ENCODE data around the gene GRIN1. TPM values are rescaled to one million over a fixed set of nuclear protein-coding genes. Genes with fewer than 3 reads are reported as not detected.

GRIN1 gene
- total and polyA plus RNA-seq, 2 of the 8 experiments (the other 6 are each of a cell fraction or from before 2014, with no cell fraction given): 0.48 to 2.1 TPM

DNA sequence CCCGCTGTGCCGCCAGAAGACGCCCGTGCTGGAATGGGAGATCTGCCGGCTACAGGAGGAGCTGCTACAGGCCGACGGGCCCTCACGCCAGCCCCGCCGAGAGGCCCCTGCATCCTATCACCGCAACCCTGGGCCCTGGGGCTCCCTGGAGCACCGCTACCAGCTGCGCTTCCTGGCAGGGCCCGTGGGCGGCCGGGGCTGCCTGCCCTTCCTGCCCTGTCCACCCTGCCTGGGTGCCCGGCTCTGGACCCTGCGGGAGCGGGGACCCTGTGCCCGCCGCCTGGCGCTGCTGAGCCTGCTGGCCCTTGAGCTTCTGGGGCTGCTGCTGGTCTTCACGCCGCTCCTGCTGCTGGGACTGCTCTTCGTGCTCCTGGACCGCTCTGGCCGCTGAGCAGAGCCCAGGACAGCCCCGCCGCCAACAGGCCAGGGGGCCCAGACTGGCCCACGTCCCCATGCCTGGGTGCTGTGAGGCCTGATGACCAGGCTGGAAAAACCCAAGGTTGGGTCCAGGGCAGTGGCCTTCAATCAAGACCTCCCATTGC is 79.3 kb downstream of the GRIN1 start (continued):
- TF ChIP-seq KDM1A (IDR thresholded peaks at IDR 0.05; ENCODE audit: borderline replicate concordance, low read length) (no peak), RBBP5 (IDR thresholded peaks at IDR 0.05; ENCODE audit: borderline replicate concordance, low read depth, low read length) (no peak), GTF2F1 (IDR thresholded peaks at IDR 0.05; ENCODE audit: borderline replicate concordance, low read depth, low read length) (no peak), KDM4A (IDR thresholded peaks at IDR 0.05; ENCODE audit: low read depth, low read length, severe bottlenecking) (no peak), MAFK (IDR thresholded peaks at IDR 0.05; ENCODE audit: low read depth, low read length) (no peak), EP300 (IDR thresholded peaks at IDR 0.05; ENCODE audit: borderline replicate concordance in 1 of 2, low read depth in 2 of 2, low read length in 2 of 2) (no peak), POLR2AphosphoS5 (IDR thresholded peaks at IDR 0.05; ENCODE audit: low read depth, low read length) (no peak), NRF1 (IDR thresholded peaks at IDR 0.05; ENCODE audit: low read depth, low read length) (no peak), BACH1 (IDR thresholded peaks at IDR 0.05; ENCODE audit: low read length) (no peak), FOSL1 (IDR thresholded peaks at IDR 0.05; ENCODE audit: insufficient read depth, low read depth, low read length) (no peak), HDAC6 (IDR thresholded peaks at IDR 0.05; ENCODE audit: low read depth, low read length) (no peak)

Small RNA genes lying within 50 kb of the gene (microRNA-seq; reads per million reads assigned to microRNA genes)
- gene MIR3621 (ENCODE audit: borderline microRNAs expressed in 2 of 2, borderline number of aligned reads in 2 of 2, borderline replicate concordance in 1 of 2): 0 reads per million in 2 experiments

Small RNA genes lying within 50 kb of the gene (small RNA-seq; reads per million reads assigned to genes)
- not detected for gene MIR3621 (ENCODE audit: insufficient read depth)
- not detected for gene RF00153 (ENCODE audit: insufficient read depth)

Other genes with a start within 250 kb of the GRIN1 start
Only the 30 nearest of the 31 such genes appear.
- 0.80 TPM in 1 of 2 replicates, not detected in the other for gene C8G, start 193.9 kb upstream of the GRIN1 start, total RNA-seq (2021; fragmentation: NEBNext Ultra II Directional; extraction: Animal tissue kit (Norgen Biotek cat#: 25700))
- 0.62 and 1.8 TPM in 2 replicates for gene C8G, start 193.9 kb upstream of the GRIN1 start, polyA plus RNA-seq (2011; rRNA removed)
- gene LCN12, start 186.9 kb upstream of the GRIN1 start, total RNA-seq (2021; fragmentation: NEBNext Ultra II Directional; extraction: Animal tissue kit (Norgen Biotek cat#: 25700)): 1.5 and 1.7 TPM in 2 replicates
- 1.1 and 2.1 TPM in 2 replicates for gene LCN12, start 186.9 kb upstream of the GRIN1 start, polyA plus RNA-seq (2011; rRNA removed)
- gene PTGDS, start 161.7 kb upstream of the GRIN1 start, total RNA-seq (2021; fragmentation: NEBNext Ultra II Directional; extraction: Animal tissue kit (Norgen Biotek cat#: 25700)): 2.2 and 2.3 TPM in 2 replicates
- gene PTGDS, start 161.7 kb upstream of the GRIN1 start, polyA plus RNA-seq (2011; rRNA removed): 1.7 and 2.5 TPM in 2 replicates
- 0.15 TPM in 1 of 2 replicates, not detected in the other for gene LCNL1, start 156.2 kb upstream of the GRIN1 start, total RNA-seq (2021; fragmentation: NEBNext Ultra II Directional; extraction: Animal tissue kit (Norgen Biotek cat#: 25700))
- gene LCNL1, start 156.2 kb upstream of the GRIN1 start, polyA plus RNA-seq (2011; rRNA removed): 0.11 and 0.35 TPM in 2 replicates
- 40.8 and 43.4 TPM in 2 replicates for gene PAXX, start 146.7 kb upstream of the GRIN1 start, total RNA-seq (2021; fragmentation: NEBNext Ultra II Directional; extraction: Animal tissue kit (Norgen Biotek cat#: 25700))
- gene PAXX, start 146.7 kb upstream of the GRIN1 start, polyA plus RNA-seq (2011; rRNA removed): 45.9 and 56.8 TPM in 2 replicates
- not detected in 2 replicates for gene CLIC3, start 142.6 kb upstream of the GRIN1 start, total RNA-seq (2021; fragmentation: NEBNext Ultra II Directional; extraction: Animal tissue kit (Norgen Biotek cat#: 25700))
- 0.12 and 0.33 TPM in 2 replicates for gene CLIC3, start 142.6 kb upstream of the GRIN1 start, polyA plus RNA-seq (2011; rRNA removed)
- gene ABCA2, start 110.9 kb upstream of the GRIN1 start, total RNA-seq (2021; fragmentation: NEBNext Ultra II Directional; extraction: Animal tissue kit (Norgen Biotek cat#: 25700)): 12.5 and 15.2 TPM in 2 replicates
- 14.3 and 21.9 TPM in 2 replicates for gene ABCA2, start 110.9 kb upstream of the GRIN1 start, polyA plus RNA-seq (2011; rRNA removed)
- gene FUT7, start 107.1 kb upstream of the GRIN1 start, total RNA-seq (2021; fragmentation: NEBNext Ultra II Directional; extraction: Animal tissue kit (Norgen Biotek cat#: 25700)): not detected in 2 replicates
- gene FUT7, start 107.1 kb upstream of the GRIN1 start, polyA plus RNA-seq (2011; rRNA removed): not detected in 2 replicates
- 41.9 and 44.1 TPM in 2 replicates for gene NPDC1, start 93.0 kb upstream of the GRIN1 start, total RNA-seq (2021; fragmentation: NEBNext Ultra II Directional; extraction: Animal tissue kit (Norgen Biotek cat#: 25700))
- 26.2 and 43.6 TPM in 2 replicates for gene NPDC1, start 93.0 kb upstream of the GRIN1 start, polyA plus RNA-seq (2011; rRNA removed)
- gene ENTPD2, start 85.1 kb upstream of the GRIN1 start, total RNA-seq (2021; fragmentation: NEBNext Ultra II Directional; extraction: Animal tissue kit (Norgen Biotek cat#: 25700)): 3.2 and 3.8 TPM in 2 replicates
- 0.65 and 1.9 TPM in 2 replicates for gene ENTPD2, start 85.1 kb upstream of the GRIN1 start, polyA plus RNA-seq (2011; rRNA removed)
- 30.3 and 32.1 TPM in 2 replicates for gene SAPCD2, start 68.6 kb upstream of the GRIN1 start, total RNA-seq (2021; fragmentation: NEBNext Ultra II Directional; extraction: Animal tissue kit (Norgen Biotek cat#: 25700))
- gene SAPCD2, start 68.6 kb upstream of the GRIN1 start, polyA plus RNA-seq (2011; rRNA removed): 12.7 and 17.3 TPM in 2 replicates
- gene UAP1L1, start 61.6 kb upstream of the GRIN1 start, total RNA-seq (2021; fragmentation: NEBNext Ultra II Directional; extraction: Animal tissue kit (Norgen Biotek cat#: 25700)): 5.4 and 5.5 TPM in 2 replicates
- gene UAP1L1, start 61.6 kb upstream of the GRIN1 start, polyA plus RNA-seq (2011; rRNA removed): 2.0 and 3.5 TPM in 2 replicates
- 35.1 and 36.3 TPM in 2 replicates for gene MAN1B1, start 52.2 kb upstream of the GRIN1 start, total RNA-seq (2021; fragmentation: NEBNext Ultra II Directional; extraction: Animal tissue kit (Norgen Biotek cat#: 25700))
- gene MAN1B1, start 52.2 kb upstream of the GRIN1 start, polyA plus RNA-seq (2011; rRNA removed): 33.7 and 36.5 TPM in 2 replicates
- gene DPP7, start 24.4 kb upstream of the GRIN1 start, total RNA-seq (2021; fragmentation: NEBNext Ultra II Directional; extraction: Animal tissue kit (Norgen Biotek cat#: 25700)): 21.2 and 21.5 TPM in 2 replicates
- gene DPP7, start 24.4 kb upstream of the GRIN1 start, polyA plus RNA-seq (2011; rRNA removed): 26.8 and 34.7 TPM in 2 replicates
- gene LRRC26, start 30.9 kb downstream of the GRIN1 start, total RNA-seq (2021; fragmentation: NEBNext Ultra II Directional; extraction: Animal tissue kit (Norgen Biotek cat#: 25700)): 0.34 and 0.36 TPM in 2 replicates
- gene LRRC26, start 30.9 kb downstream of the GRIN1 start, polyA plus RNA-seq (2011; rRNA removed): 0.85 and 1.0 TPM in 2 replicates
- not detected in 2 replicates for gene TMEM210, start 32.9 kb downstream of the GRIN1 start, total RNA-seq (2021; fragmentation: NEBNext Ultra II Directional; extraction: Animal tissue kit (Norgen Biotek cat#: 25700))
- gene TMEM210, start 32.9 kb downstream of the GRIN1 start, polyA plus RNA-seq (2011; rRNA removed): not detected in 2 replicates
- gene ANAPC2, start 49.4 kb downstream of the GRIN1 start, total RNA-seq (2021; fragmentation: NEBNext Ultra II Directional; extraction: Animal tissue kit (Norgen Biotek cat#: 25700)): 37.7 and 41.9 TPM in 2 replicates
- gene ANAPC2, start 49.4 kb downstream of the GRIN1 start, polyA plus RNA-seq (2011; rRNA removed): 30.2 and 44.3 TPM in 2 replicates
- gene SSNA1, start 49.5 kb downstream of the GRIN1 start, total RNA-seq (2021; fragmentation: NEBNext Ultra II Directional; extraction: Animal tissue kit (Norgen Biotek cat#: 25700)): 87.3 and 91.3 TPM in 2 replicates
- gene SSNA1, start 49.5 kb downstream of the GRIN1 start, polyA plus RNA-seq (2011; rRNA removed): 157 and 182 TPM in 2 replicates
- gene TPRN, start 61.6 kb downstream of the GRIN1 start, total RNA-seq (2021; fragmentation: NEBNext Ultra II Directional; extraction: Animal tissue kit (Norgen Biotek cat#: 25700)): 23.2 and 27.2 TPM in 2 replicates
- 9.7 and 14.9 TPM in 2 replicates for gene TPRN, start 61.6 kb downstream of the GRIN1 start, polyA plus RNA-seq (2011; rRNA removed)
- gene TMEM203, start 66.5 kb downstream of the GRIN1 start, total RNA-seq (2021; fragmentation: NEBNext Ultra II Directional; extraction: Animal tissue kit (Norgen Biotek cat#: 25700)): 44.1 and 44.2 TPM in 2 replicates
- gene TMEM203, start 66.5 kb downstream of the GRIN1 start, polyA plus RNA-seq (2011; rRNA removed): 57.1 and 67.1 TPM in 2 replicates
- 32.3 and 33.2 TPM in 2 replicates for gene NDOR1, start 66.5 kb downstream of the GRIN1 start, total RNA-seq (2021; fragmentation: NEBNext Ultra II Directional; extraction: Animal tissue kit (Norgen Biotek cat#: 25700))
- 25.7 and 42.4 TPM in 2 replicates for gene NDOR1, start 66.5 kb downstream of the GRIN1 start, polyA plus RNA-seq (2011; rRNA removed)
- 7.7 and 8.9 TPM in 2 replicates for gene RNF208, start 83.1 kb downstream of the GRIN1 start, total RNA-seq (2021; fragmentation: NEBNext Ultra II Directional; extraction: Animal tissue kit (Norgen Biotek cat#: 25700))
- gene RNF208, start 83.1 kb downstream of the GRIN1 start, polyA plus RNA-seq (2011; rRNA removed): 2.7 and 4.8 TPM in 2 replicates
- gene CYSRT1, start 86.0 kb downstream of the GRIN1 start, total RNA-seq (2021; fragmentation: NEBNext Ultra II Directional; extraction: Animal tissue kit (Norgen Biotek cat#: 25700)): 1.0 and 1.6 TPM in 2 replicates
- 6.5 and 7.6 TPM in 2 replicates for gene CYSRT1, start 86.0 kb downstream of the GRIN1 start, polyA plus RNA-seq (2011; rRNA removed)
- gene RNF224, start 88.3 kb downstream of the GRIN1 start, total RNA-seq (2021; fragmentation: NEBNext Ultra II Directional; extraction: Animal tissue kit (Norgen Biotek cat#: 25700)): 0.17 TPM in 1 of 2 replicates, not detected in the other
- 0.24 and 0.25 TPM in 2 replicates for gene RNF224, start 88.3 kb downstream of the GRIN1 start, polyA plus RNA-seq (2011; rRNA removed)
- not detected in 2 replicates for gene SLC34A3, start 91.7 kb downstream of the GRIN1 start, total RNA-seq (2021; fragmentation: NEBNext Ultra II Directional; extraction: Animal tissue kit (Norgen Biotek cat#: 25700))
- gene SLC34A3, start 91.7 kb downstream of the GRIN1 start, polyA plus RNA-seq (2011; rRNA removed): 0.06 and 0.08 TPM in 2 replicates
- gene TUBB4B, start 102.1 kb downstream of the GRIN1 start, total RNA-seq (2021; fragmentation: NEBNext Ultra II Directional; extraction: Animal tissue kit (Norgen Biotek cat#: 25700)): 307 and 311 TPM in 2 replicates
- gene TUBB4B, start 102.1 kb downstream of the GRIN1 start, polyA plus RNA-seq (2011; rRNA removed): 280 and 342 TPM in 2 replicates
- gene STPG3, start 112.1 kb downstream of the GRIN1 start, total RNA-seq (2021; fragmentation: NEBNext Ultra II Directional; extraction: Animal tissue kit (Norgen Biotek cat#: 25700)): not detected in 2 replicates
- 0.14 TPM in 1 of 2 replicates, not detected in the other for gene STPG3, start 112.1 kb downstream of the GRIN1 start, polyA plus RNA-seq (2011; rRNA removed)
- gene NELFB, start 116.2 kb downstream of the GRIN1 start, total RNA-seq (2021; fragmentation: NEBNext Ultra II Directional; extraction: Animal tissue kit (Norgen Biotek cat#: 25700)): 70.8 and 78.0 TPM in 2 replicates
- gene NELFB, start 116.2 kb downstream of the GRIN1 start, polyA plus RNA-seq (2011; rRNA removed): 57.6 and 86.5 TPM in 2 replicates
- gene TOR4A, start 138.6 kb downstream of the GRIN1 start, total RNA-seq (2021; fragmentation: NEBNext Ultra II Directional; extraction: Animal tissue kit (Norgen Biotek cat#: 25700)): 9.2 and 9.3 TPM in 2 replicates
- 8.4 and 11.4 TPM in 2 replicates for gene TOR4A, start 138.6 kb downstream of the GRIN1 start, polyA plus RNA-seq (2011; rRNA removed)
- 35.4 and 37.2 TPM in 2 replicates for gene NRARP, start 163.1 kb downstream of the GRIN1 start, total RNA-seq (2021; fragmentation: NEBNext Ultra II Directional; extraction: Animal tissue kit (Norgen Biotek cat#: 25700))
- gene NRARP, start 163.1 kb downstream of the GRIN1 start, polyA plus RNA-seq (2011; rRNA removed): 32.5 and 52.0 TPM in 2 replicates

All from H1 (cell line).